HEK293 (cell line): ENCODE measurements around the gene IL11RA.
A peak's percentile ranks its signal among the peaks of the same experiment; 100 is the strongest.

ENCODE experiments used
- CTCF ChIA-PET: fragments of 350-600 bp; formaldehyde crosslinking; extraction: SDS; loops from one replicate; lab custom pipeline; 2021; ENCODE audit warnings: antibody characterized with exemption; lab: Yijun Ruan, JAX
- POLR2A ChIA-PET: fragments of 300-600 bp; formaldehyde crosslinking; extraction: SDS; loops from one replicate; lab custom pipeline; 2020; ENCODE audit warnings: antibody characterized with exemption, inconsistent platforms; lab: Yijun Ruan, JAX
- H3K27ac ChIP-seq: fragments of 200-500 bp; sonication (Bioruptor generic); 2 replicates; pipeline ENCODE4 v1.5.1; 2014; ENCODE audit warnings: low read depth, low read length, control low read depth, inconsistent platforms; ENCODE audit errors: extremely low read depth
- H3K36me3 ChIP-seq, 2 experiments: fragments of 200-500 bp in 1 of 2; sonication (Bioruptor generic) in 1 of 2; 1 replicate in 1 of 2; 2 replicates in 1 of 2; pipeline ENCODE4 v1.5.1; 2014 to 2017; ENCODE audit warnings: inconsistent platforms in 2 of 2, low read length in 2 of 2; ENCODE audit not compliant: control insufficient read depth in 2 of 2, insufficient read depth in 1 of 2
- H3K4me1 ChIP-seq: fragments of 200-500 bp; sonication (Bioruptor generic); 2 replicates; pipeline ENCODE4 v1.5.1; 2014; ENCODE audit warnings: mild to moderate bottlenecking, low read length, inconsistent platforms; ENCODE audit not compliant: control insufficient read depth, insufficient read depth
- H3K4me3 ChIP-seq: 2 replicates; pipeline ENCODE4 v1.5.1; 2011; ENCODE audit warnings: low read depth, mild to moderate bottlenecking, control low read depth, low read length, moderate library complexity
- H3K9me3 ChIP-seq: fragments of 200-500 bp; sonication (Bioruptor generic); 2 replicates; pipeline ENCODE4 v1.5.1; 2014; ENCODE audit warnings: low read depth, low read length, inconsistent platforms; ENCODE audit not compliant: control insufficient read depth, insufficient read depth
- KLF9 ChIP-seq: fragments of 450-650 bp; formaldehyde crosslinking; IDR thresholded peaks from 2 replicates; pipeline ENCODE4 v1.5.1; 2016; ENCODE audit warnings: missing biosample characterization, missing genetic modification characterization, low read depth
- PRDM6 ChIP-seq: fragments of 450-650 bp; formaldehyde crosslinking; IDR thresholded peaks from 2 replicates; pipeline ENCODE4 v1.5.1; 2017; ENCODE audit warnings: missing biosample characterization, missing genetic modification characterization
- ZBTB21 ChIP-seq: fragments of 450-650 bp; formaldehyde crosslinking; IDR thresholded peaks from 2 replicates; pipeline ENCODE4 v1.5.1; 2017; ENCODE audit warnings: missing biosample characterization, missing genetic modification characterization
- ZBTB8A ChIP-seq: fragments of 450-650 bp; formaldehyde crosslinking; IDR thresholded peaks from 2 replicates; pipeline ENCODE4 v1.5.1; 2016; ENCODE audit warnings: missing biosample characterization, missing genetic modification characterization
- ZEB2 ChIP-seq: fragments of 450-650 bp; formaldehyde crosslinking; IDR thresholded peaks from 2 replicates; pipeline ENCODE4 v1.5.1; 2016; ENCODE audit warnings: missing biosample characterization, missing genetic modification characterization
- ZFP37 ChIP-seq: fragments of 450-650 bp; formaldehyde crosslinking; IDR thresholded peaks from 2 replicates; pipeline ENCODE4 v1.5.1; 2016; ENCODE audit warnings: missing biosample characterization, missing genetic modification characterization
- ZNF121 ChIP-seq: fragments of 450-650 bp; formaldehyde crosslinking; IDR thresholded peaks from 2 replicates; pipeline ENCODE4 v1.5.1; 2016; ENCODE audit warnings: missing biosample characterization, missing genetic modification characterization
- ZNF146 ChIP-seq: fragments of 450-650 bp; formaldehyde crosslinking; IDR thresholded peaks from 2 replicates; pipeline ENCODE4 v1.5.1; 2016; ENCODE audit warnings: missing biosample characterization, missing genetic modification characterization
- ZNF155 ChIP-seq: fragments of 450-650 bp; formaldehyde crosslinking; IDR thresholded peaks from 2 replicates; pipeline ENCODE4 v1.5.1; 2016; ENCODE audit warnings: missing biosample characterization, missing genetic modification characterization
- ZNF211 ChIP-seq: fragments of 450-650 bp; formaldehyde crosslinking; IDR thresholded peaks from 2 replicates; pipeline ENCODE4 v1.5.1; 2016; ENCODE audit warnings: low read depth, missing biosample characterization, missing genetic modification characterization
- ZNF335 ChIP-seq: fragments of 450-650 bp; formaldehyde crosslinking; conservative IDR thresholded peaks from 2 replicates; pipeline ENCODE4 v1.5.1; 2016; ENCODE audit warnings: missing biosample characterization, missing genetic modification characterization
- ZNF394 ChIP-seq: fragments of 450-650 bp; formaldehyde crosslinking; IDR thresholded peaks from 2 replicates; pipeline ENCODE4 v1.5.1; 2016; ENCODE audit warnings: missing biosample characterization, missing genetic modification characterization, mild to moderate bottlenecking, moderate library complexity, borderline replicate concordance
- ZNF416 ChIP-seq: fragments of 450-650 bp; formaldehyde crosslinking; IDR thresholded peaks from 2 replicates; pipeline ENCODE4 v1.5.1; 2016; ENCODE audit warnings: missing biosample characterization, missing genetic modification characterization
- ZNF449 ChIP-seq: fragments of 450-650 bp; formaldehyde crosslinking; IDR thresholded peaks from 2 replicates; pipeline ENCODE4 v1.5.1; 2017; ENCODE audit warnings: missing biosample characterization, mild to moderate bottlenecking, missing genetic modification characterization, moderate library complexity
- ZNF48 ChIP-seq: fragments of 450-650 bp; formaldehyde crosslinking; IDR thresholded peaks from 2 replicates; pipeline ENCODE4 v1.5.1; 2016; ENCODE audit warnings: missing biosample characterization, missing genetic modification characterization
- ZNF518A ChIP-seq: fragments of 450-650 bp; formaldehyde crosslinking; conservative IDR thresholded peaks from 2 replicates; pipeline ENCODE4 v1.5.1; 2016; ENCODE audit warnings: low read depth, missing biosample characterization, missing genetic modification characterization
- ZNF664 ChIP-seq: fragments of 450-650 bp; formaldehyde crosslinking; IDR thresholded peaks from 2 replicates; pipeline ENCODE4 v1.5.1; 2016; ENCODE audit warnings: missing biosample characterization, missing genetic modification characterization
- ZNF692 ChIP-seq: fragments of 450-650 bp; formaldehyde crosslinking; IDR thresholded peaks from 2 replicates; pipeline ENCODE4 v1.5.1; 2016; ENCODE audit warnings: missing biosample characterization, missing genetic modification characterization
- ZNF777 ChIP-seq: fragments of 450-650 bp; formaldehyde crosslinking; IDR thresholded peaks from 2 replicates; pipeline ENCODE4 v1.5.1; 2017; ENCODE audit warnings: missing biosample characterization, missing genetic modification characterization, borderline replicate concordance
- ZNF791 ChIP-seq: fragments of 450-650 bp; formaldehyde crosslinking; IDR thresholded peaks from 2 replicates; pipeline ENCODE4 v1.5.1; 2016; ENCODE audit warnings: missing biosample characterization, missing genetic modification characterization

IL11RA gene

GRCh38 chr9:34611251-34611810, 40.7 kb upstream of the IL11RA start:
- POLR2A ChIA-PET = interaction anchor here (0.6 to 2.4 kb wide), 3 partner anchors 9 to 109 kb away, joined by 3 to 11 read pairs (median 3); partner anchors contain the start of genes DCTN3 and SIGMAR1
- TF ChIP-seq ZNF211 (no peak), ZNF449 (tag by site-specific recombination) (no peak), ZNF518A (no peak), ZNF416 (tag by site-specific recombination) (no peak), ZNF394 (no peak), ZNF791 (no peak), ZBTB21 (no peak), ZNF335 (tag by site-specific recombination) (no peak), ZNF48 (tag by site-specific recombination) (no peak), ZNF121 (tag by site-specific recombination) (no peak), ZFP37 (tag by site-specific recombination) (no peak)

GRCh38 chr9:34611811-34612787, 39.9 kb upstream of the IL11RA start, which contains the start of gene RPP25L:
TSS of gene RPP25L (minus strand) at chr9:34612097. CDS start at chr9:34611296, 801 bp downstream.
- ChIA-PET CTCF (interaction anchor here (0.6 to 10.3 kb wide), 9 partner anchors 8 to 534 kb away, joined by 3 to 164 read pairs (median 5); partner anchors contain the start of genes ARID3C, DCTN3 and SIGMAR1), POLR2A (interaction anchor here (0.6 to 2.4 kb wide), 4 partner anchors 21 to 512 kb away, joined by 3 to 11 read pairs (median 5); partner anchors contain the start of gene SIGMAR1)
- Histone ChIP-seq H3K4me3 (peak within 1 kb of the TSS; percentile 76), H3K36me3 (peaks cover 5 to 53% of the 10 kb centered on the region in 2 experiments; a peak in 2 of 3 replicates), H3K9me3 (no peaks in the 10 kb centered on the region), H3K4me1 (no peaks in the 10 kb centered on the region), H3K27ac (peak within 1 kb of the TSS; percentile 87)
- TF ChIP-seq ZNF692 (tag by site-specific recombination) (0 out of 2 replicates have a peak, but pooled peaks have one; percentile 12), ZNF664 (tag by site-specific recombination) (peak; percentile 61), PRDM6 (tag by site-specific recombination) (no peak), ZBTB8A (0 out of 2 replicates have a peak, but pooled peaks have one; percentile 37), ZNF146 (tag by site-specific recombination) (no peak), ZNF777 (peak; percentile 46; the same call in 1 of the 2 replicates), KLF9 (peak; percentile 79; the same call in 1 of the 2 replicates), ZNF155 (no peak), ZEB2 (no peak)

More at GRCh38 chr9:34611251-34611810, 40.7 kb upstream of the IL11RA start:
- peak overlapping the region; percentile 76 for H3K4me3 ChIP-seq
- peaks cover under 1 to 45% of the 10 kb centered on the region in 2 experiments; a peak in 2 of 3 replicates for H3K36me3 ChIP-seq
- CTCF ChIA-PET = interaction anchor here (0.6 to 10.3 kb wide), 12 partner anchors 9 to 890 kb away, joined by 3 to 164 read pairs (median 3); partner anchors contain the start of genes DCTN3 and SIGMAR1
- peak overlapping the region; percentile 87 for H3K27ac ChIP-seq
- H3K9me3 ChIP-seq = no peaks in the 10 kb centered on the region
- H3K4me1 ChIP-seq = no peaks in the 10 kb centered on the region
